HEK293 (cell line): ENCODE data around the gene MITD1.

ENCODE experiments used
- CTCF ChIA-PET: fragments of 350-600 bp; formaldehyde crosslinking; extraction: SDS; loops from one replicate; lab custom pipeline; 2021; ENCODE audit warnings: antibody characterized with exemption; lab: Yijun Ruan, JAX
- POLR2A ChIA-PET: fragments of 300-600 bp; formaldehyde crosslinking; extraction: SDS; loops from one replicate; lab custom pipeline; 2020; ENCODE audit warnings: antibody characterized with exemption, inconsistent platforms; lab: Yijun Ruan, JAX
- H3K27ac ChIP-seq: fragments of 200-500 bp; sonication (Bioruptor generic); 2 replicates; pipeline ENCODE4 v1.5.1; 2014; ENCODE audit warnings: low read depth, low read length, control low read depth, inconsistent platforms; ENCODE audit errors: extremely low read depth
- H3K36me3 ChIP-seq, 2 experiments: fragments of 200-500 bp in 1 of 2; sonication (Bioruptor generic) in 1 of 2; 1 replicate in 1 of 2; 2 replicates in 1 of 2; pipeline ENCODE4 v1.5.1; 2014 to 2017; ENCODE audit warnings: inconsistent platforms in 2 of 2, low read length in 2 of 2; ENCODE audit not compliant: control insufficient read depth in 2 of 2, insufficient read depth in 1 of 2
- H3K4me1 ChIP-seq: fragments of 200-500 bp; sonication (Bioruptor generic); 2 replicates; pipeline ENCODE4 v1.5.1; 2014; ENCODE audit warnings: mild to moderate bottlenecking, low read length, inconsistent platforms; ENCODE audit not compliant: control insufficient read depth, insufficient read depth
- H3K4me3 ChIP-seq: 2 replicates; pipeline ENCODE4 v1.5.1; 2011; ENCODE audit warnings: low read depth, mild to moderate bottlenecking, control low read depth, low read length, moderate library complexity
- H3K9me3 ChIP-seq: fragments of 200-500 bp; sonication (Bioruptor generic); 2 replicates; pipeline ENCODE4 v1.5.1; 2014; ENCODE audit warnings: low read depth, low read length, inconsistent platforms; ENCODE audit not compliant: control insufficient read depth, insufficient read depth
- INSM2 ChIP-seq: fragments of 450-650 bp; formaldehyde crosslinking; IDR thresholded peaks from 2 replicates; pipeline ENCODE4 v1.5.1; 2016; ENCODE audit warnings: missing biosample characterization, missing genetic modification characterization
- MYNN ChIP-seq: fragments of 450-650 bp; formaldehyde crosslinking; IDR thresholded peaks from 2 replicates; pipeline ENCODE4 v1.5.1; 2016; ENCODE audit warnings: missing biosample characterization, missing genetic modification characterization, borderline replicate concordance
- SCRT2 ChIP-seq: fragments of 450-650 bp; formaldehyde crosslinking; IDR thresholded peaks from 2 replicates; pipeline ENCODE4 v1.5.1; 2016; ENCODE audit warnings: missing biosample characterization, missing genetic modification characterization
- ZIC2 ChIP-seq: fragments of 450-650 bp; formaldehyde crosslinking; IDR thresholded peaks from 2 replicates; pipeline ENCODE4 v1.5.1; 2016; ENCODE audit warnings: missing biosample characterization, missing genetic modification characterization
- ZNF560 ChIP-seq: fragments of 450-650 bp; formaldehyde crosslinking; IDR thresholded peaks from 2 replicates; pipeline ENCODE4 v1.5.1; 2017; ENCODE audit warnings: missing biosample characterization, missing genetic modification characterization, borderline replicate concordance
- ZNF654 ChIP-seq: fragments of 450-650 bp; formaldehyde crosslinking; IDR thresholded peaks from 2 replicates; pipeline ENCODE4 v1.5.1; 2016; ENCODE audit warnings: low read depth, missing biosample characterization, missing genetic modification characterization
- ZNF660 ChIP-seq: fragments of 450-650 bp; IDR thresholded peaks from 2 replicates; pipeline ENCODE4 v1.5.1; 2018; ENCODE audit warnings: missing biosample characterization, mild to moderate bottlenecking, missing genetic modification characterization
- ZNF677 ChIP-seq: fragments of 450-650 bp; IDR thresholded peaks from 2 replicates; pipeline ENCODE4 v1.5.0; 2018; ENCODE audit warnings: missing biosample characterization, mild to moderate bottlenecking, missing genetic modification characterization, moderate library complexity
- ZNF707 ChIP-seq: fragments of 450-650 bp; formaldehyde crosslinking; IDR thresholded peaks from 2 replicates; pipeline ENCODE4 v1.5.1; 2016; ENCODE audit warnings: missing biosample characterization, missing genetic modification characterization
- ZNF777 ChIP-seq: fragments of 450-650 bp; formaldehyde crosslinking; IDR thresholded peaks from 2 replicates; pipeline ENCODE4 v1.5.1; 2017; ENCODE audit warnings: missing biosample characterization, missing genetic modification characterization, borderline replicate concordance
- ZNF792 ChIP-seq: fragments of 450-650 bp; formaldehyde crosslinking; IDR thresholded peaks from 2 replicates; pipeline ENCODE4 v1.5.1; 2016; ENCODE audit warnings: missing biosample characterization, missing genetic modification characterization
- ZSCAN23 ChIP-seq: fragments of 450-650 bp; formaldehyde crosslinking; IDR thresholded peaks from 2 replicates; pipeline ENCODE4 v1.5.1; 2016; ENCODE audit warnings: missing biosample characterization, missing genetic modification characterization
- TF ChIP-seq, protein P1 (sequence below): fragments of 450-650 bp; formaldehyde crosslinking; IDR thresholded peaks from 2 replicates; pipeline ENCODE4 v1.5.1; 2016; ENCODE audit warnings: missing biosample characterization, missing genetic modification characterization
- TF ChIP-seq, protein P2 (sequence below): fragments of 450-650 bp; formaldehyde crosslinking; IDR thresholded peaks from 2 replicates; pipeline ENCODE4 v1.5.1; 2016; ENCODE audit warnings: missing biosample characterization, missing genetic modification characterization
- TF ChIP-seq, protein P3 (sequence below): fragments of 450-650 bp; formaldehyde crosslinking; IDR thresholded peaks from 2 replicates; pipeline ENCODE4 v1.5.1; 2016; ENCODE audit warnings: missing biosample characterization, missing genetic modification characterization

Gene MITD1

GRCh38 chr2:99187011-99187410, 6.2 kb upstream of the MITD1 start:
- CTCF ChIA-PET: no interaction called here
- Histone ChIP-seq H3K4me3 (no peak overlapping the region), H3K27ac (no peak overlapping the region), H3K36me3 (peaks cover 26 to 43% of the 10 kb centered on the region in 2 experiments), H3K9me3 (no peaks in the 10 kb centered on the region), H3K4me1 (0 out of 2 replicates have a peak, but pooled peaks cover 2% of the 10 kb centered on the region)
- POLR2A ChIA-PET: no interaction called here
- TF ChIP-seq, protein P1, sequence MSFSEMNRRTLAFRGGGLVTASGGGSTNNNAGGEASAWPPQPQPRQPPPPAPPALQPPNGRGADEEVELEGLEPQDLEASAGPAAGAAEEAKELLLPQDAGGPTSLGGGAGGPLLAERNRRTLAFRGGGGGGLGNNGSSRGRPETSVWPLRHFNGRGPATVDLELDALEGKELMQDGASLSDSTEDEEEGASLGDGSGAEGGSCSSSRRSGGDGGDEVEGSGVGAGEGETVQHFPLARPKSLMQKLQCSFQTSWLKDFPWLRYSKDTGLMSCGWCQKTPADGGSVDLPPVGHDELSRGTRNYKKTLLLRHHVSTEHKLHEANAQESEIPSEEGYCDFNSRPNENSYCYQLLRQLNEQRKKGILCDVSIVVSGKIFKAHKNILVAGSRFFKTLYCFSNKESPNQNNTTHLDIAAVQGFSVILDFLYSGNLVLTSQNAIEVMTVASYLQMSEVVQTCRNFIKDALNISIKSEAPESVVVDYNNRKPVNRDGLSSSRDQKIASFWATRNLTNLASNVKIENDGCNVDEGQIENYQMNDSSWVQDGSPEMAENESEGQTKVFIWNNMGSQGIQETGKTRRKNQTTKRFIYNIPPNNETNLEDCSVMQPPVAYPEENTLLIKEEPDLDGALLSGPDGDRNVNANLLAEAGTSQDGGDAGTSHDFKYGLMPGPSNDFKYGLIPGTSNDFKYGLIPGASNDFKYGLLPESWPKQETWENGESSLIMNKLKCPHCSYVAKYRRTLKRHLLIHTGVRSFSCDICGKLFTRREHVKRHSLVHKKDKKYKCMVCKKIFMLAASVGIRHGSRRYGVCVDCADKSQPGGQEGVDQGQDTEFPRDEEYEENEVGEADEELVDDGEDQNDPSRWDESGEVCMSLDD (tag by site-specific recombination): no peak
- TF ChIP-seq ZNF777 (tag by site-specific recombination) (no peak), ZNF677 (no peak), SCRT2 (tag by site-specific recombination) (no peak), ZNF792 (tag by site-specific recombination) (no peak), ZNF654 (tag by site-specific recombination) (no peak), ZNF707 (tag by site-specific recombination) (no peak), ZIC2 (tag by site-specific recombination) (no peak), MYNN (tag by site-specific recombination) (no peak), ZSCAN23 (tag by site-specific recombination) (no peak)
- TF ChIP-seq, protein P2, sequence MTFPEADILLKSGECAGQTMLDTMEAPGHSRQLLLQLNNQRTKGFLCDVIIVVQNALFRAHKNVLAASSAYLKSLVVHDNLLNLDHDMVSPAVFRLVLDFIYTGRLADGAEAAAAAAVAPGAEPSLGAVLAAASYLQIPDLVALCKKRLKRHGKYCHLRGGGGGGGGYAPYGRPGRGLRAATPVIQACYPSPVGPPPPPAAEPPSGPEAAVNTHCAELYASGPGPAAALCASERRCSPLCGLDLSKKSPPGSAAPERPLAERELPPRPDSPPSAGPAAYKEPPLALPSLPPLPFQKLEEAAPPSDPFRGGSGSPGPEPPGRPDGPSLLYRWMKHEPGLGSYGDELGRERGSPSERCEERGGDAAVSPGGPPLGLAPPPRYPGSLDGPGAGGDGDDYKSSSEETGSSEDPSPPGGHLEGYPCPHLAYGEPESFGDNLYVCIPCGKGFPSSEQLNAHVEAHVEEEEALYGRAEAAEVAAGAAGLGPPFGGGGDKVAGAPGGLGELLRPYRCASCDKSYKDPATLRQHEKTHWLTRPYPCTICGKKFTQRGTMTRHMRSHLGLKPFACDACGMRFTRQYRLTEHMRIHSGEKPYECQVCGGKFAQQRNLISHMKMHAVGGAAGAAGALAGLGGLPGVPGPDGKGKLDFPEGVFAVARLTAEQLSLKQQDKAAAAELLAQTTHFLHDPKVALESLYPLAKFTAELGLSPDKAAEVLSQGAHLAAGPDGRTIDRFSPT: no peak

DNA sequence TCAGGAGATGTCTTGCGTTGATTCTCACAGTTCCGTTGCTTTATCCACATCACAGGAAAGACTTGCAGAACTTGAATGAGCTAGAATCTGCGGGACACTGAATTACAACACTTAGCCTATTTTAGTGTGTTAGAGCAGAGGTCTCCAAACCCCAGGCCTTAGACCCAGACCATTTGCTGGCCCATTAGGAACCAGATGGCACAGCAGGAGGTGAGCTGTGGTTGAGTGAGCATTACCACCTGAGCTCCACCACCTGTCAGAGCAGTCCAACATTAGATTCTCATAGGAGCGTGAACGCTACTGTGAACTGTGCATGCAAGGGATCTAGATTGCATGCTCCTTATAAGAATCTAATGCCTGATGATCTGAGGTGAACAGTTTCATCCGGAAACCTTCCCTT, 4.0 kb upstream of the MITD1 start:
- Histone ChIP-seq H3K27ac (no peak overlapping the region), H3K4me1 (0 out of 2 replicates have a peak, but pooled peaks cover 2% of the 10 kb centered on the region), H3K4me3 (no peak overlapping the region), H3K9me3 (no peaks in the 10 kb centered on the region), H3K36me3 (peaks cover 6 to 26% of the 10 kb centered on the region in 2 experiments; a peak in 2 of 3 replicates)
- TF ChIP-seq, protein P3, sequence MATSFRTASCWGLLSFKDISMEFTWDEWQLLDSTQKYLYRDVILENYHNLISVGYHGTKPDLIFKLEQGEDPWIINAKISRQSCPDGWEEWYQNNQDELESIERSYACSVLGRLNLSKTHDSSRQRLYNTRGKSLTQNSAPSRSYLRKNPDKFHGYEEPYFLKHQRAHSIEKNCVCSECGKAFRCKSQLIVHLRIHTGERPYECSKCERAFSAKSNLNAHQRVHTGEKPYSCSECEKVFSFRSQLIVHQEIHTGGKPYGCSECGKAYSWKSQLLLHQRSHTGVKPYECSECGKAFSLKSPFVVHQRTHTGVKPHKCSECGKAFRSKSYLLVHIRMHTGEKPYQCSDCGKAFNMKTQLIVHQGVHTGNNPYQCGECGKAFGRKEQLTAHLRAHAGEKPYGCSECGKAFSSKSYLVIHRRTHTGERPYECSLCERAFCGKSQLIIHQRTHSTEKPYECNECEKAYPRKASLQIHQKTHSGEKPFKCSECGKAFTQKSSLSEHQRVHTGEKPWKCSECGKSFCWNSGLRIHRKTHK (tag by site-specific recombination): no peak
- TF ChIP-seq INSM2 (tag by site-specific recombination) (no peak), ZNF560 (tag by site-specific recombination) (no peak), ZNF660 (tag by site-specific recombination) (no peak)
- CTCF ChIA-PET: interaction anchor here (1.2 kb wide), 1 partner anchor 151 kb away, joined by 4 read pairs; the partner anchor contains the start of gene TXNDC9
- POLR2A ChIA-PET: no interaction called here
